GM13977 (cell line): ENCODE data around the gene GGA2.
"Not testable (repeated sequence)": the region's sequence is repeated elsewhere in the genome, so short reads cannot be mapped to it uniquely, and the experiment has no call there.

Experiments used
- DNase-seq: peaks from one replicate; pipeline ENCODE4 v3.0.0; 2012; ENCODE audit warnings: low spot score
- in situ Hi-C: fragments of 300-500 bp; cut with MboI; formaldehyde crosslinking; loops from one replicate; pipeline ENCODE4 v1.12.0; 2022; ENCODE audit warnings: low sequenced_read_pairs, low pct_unique_long_range_greater_than_20kb, mixed read lengths, inconsistent platforms; ENCODE audit not compliant: unreplicated experiment
- TF ChIP-seq, protein P1 (sequence below): IDR thresholded peaks from 2 replicates; pipeline ENCODE4 v1.5.1; 2012; ENCODE audit warnings: mild to moderate bottlenecking, control low read depth; ENCODE audit not compliant: insufficient read depth; ENCODE audit errors: extremely low read depth, missing control alignments

The GGA2 gene

DNA sequence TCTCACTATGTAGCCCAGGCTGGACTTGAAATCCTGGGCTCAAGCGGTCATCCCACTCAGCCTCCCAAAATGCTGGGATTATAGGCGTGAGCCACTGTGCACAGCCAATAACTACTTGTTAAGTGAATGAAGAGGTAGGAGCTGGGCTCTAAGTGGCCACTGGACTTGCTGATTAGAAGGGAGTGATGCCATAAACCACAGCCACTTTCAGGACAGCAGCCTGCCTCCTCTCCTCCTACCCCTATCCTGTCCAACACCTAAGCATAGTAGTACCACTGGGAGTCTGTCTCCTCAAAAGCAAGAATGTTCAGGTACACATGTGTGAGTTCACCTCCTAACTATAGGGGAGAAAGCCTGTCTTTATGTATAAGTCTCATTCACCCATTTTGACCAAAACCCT, 45.1 kb downstream of the GGA2 start:
- in situ Hi-C loops = no loop called here
- DNase-seq = no peak
- TF ChIP-seq, protein P1, sequence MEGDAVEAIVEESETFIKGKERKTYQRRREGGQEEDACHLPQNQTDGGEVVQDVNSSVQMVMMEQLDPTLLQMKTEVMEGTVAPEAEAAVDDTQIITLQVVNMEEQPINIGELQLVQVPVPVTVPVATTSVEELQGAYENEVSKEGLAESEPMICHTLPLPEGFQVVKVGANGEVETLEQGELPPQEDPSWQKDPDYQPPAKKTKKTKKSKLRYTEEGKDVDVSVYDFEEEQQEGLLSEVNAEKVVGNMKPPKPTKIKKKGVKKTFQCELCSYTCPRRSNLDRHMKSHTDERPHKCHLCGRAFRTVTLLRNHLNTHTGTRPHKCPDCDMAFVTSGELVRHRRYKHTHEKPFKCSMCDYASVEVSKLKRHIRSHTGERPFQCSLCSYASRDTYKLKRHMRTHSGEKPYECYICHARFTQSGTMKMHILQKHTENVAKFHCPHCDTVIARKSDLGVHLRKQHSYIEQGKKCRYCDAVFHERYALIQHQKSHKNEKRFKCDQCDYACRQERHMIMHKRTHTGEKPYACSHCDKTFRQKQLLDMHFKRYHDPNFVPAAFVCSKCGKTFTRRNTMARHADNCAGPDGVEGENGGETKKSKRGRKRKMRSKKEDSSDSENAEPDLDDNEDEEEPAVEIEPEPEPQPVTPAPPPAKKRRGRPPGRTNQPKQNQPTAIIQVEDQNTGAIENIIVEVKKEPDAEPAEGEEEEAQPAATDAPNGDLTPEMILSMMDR = no peak

DNA sequence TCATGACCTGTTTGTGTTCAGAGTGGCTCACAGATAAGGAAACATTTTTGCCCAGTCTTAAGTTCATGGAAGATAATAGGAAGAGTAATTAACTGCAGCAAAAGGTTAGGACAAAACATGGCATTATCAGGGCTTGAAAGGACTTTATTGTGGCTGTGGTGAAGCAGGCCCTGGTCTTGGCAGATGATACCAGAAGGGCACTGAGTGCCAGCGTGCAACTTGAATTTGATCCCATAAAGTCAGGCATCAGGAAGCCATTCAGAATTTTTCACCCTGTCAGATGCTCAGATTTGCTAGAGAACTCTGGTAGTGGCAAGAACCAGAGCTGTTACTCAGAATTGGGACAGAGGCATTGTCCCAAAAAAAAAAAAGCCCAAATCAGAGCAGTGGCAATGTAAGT, 46.1 kb downstream of the GGA2 start:
- DNase-seq = no peak
- TF ChIP-seq, protein P1 = no peak
- in situ Hi-C loops = no loop called here

DNA sequence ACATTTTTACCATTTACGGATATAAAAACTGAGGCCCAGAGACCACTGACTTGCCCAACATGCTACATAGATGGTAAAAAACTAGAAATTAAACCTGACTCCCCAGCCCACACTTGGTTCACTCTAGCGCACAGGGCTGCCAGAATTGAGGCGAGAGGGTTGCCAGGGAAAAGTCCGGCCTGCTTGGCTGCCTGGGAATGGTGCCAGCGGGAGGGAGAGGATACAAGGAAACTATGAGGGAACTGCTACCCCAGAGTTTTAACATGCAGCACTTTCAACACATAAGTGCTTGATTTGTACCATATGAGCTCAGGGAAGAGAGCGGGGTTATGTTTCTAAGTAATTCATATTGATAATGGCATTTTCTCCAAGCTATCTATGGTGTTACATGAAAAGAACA, 47.3 kb downstream of the GGA2 start:
- in situ Hi-C loops, DNase-seq: not testable (repeated sequence)

DNA sequence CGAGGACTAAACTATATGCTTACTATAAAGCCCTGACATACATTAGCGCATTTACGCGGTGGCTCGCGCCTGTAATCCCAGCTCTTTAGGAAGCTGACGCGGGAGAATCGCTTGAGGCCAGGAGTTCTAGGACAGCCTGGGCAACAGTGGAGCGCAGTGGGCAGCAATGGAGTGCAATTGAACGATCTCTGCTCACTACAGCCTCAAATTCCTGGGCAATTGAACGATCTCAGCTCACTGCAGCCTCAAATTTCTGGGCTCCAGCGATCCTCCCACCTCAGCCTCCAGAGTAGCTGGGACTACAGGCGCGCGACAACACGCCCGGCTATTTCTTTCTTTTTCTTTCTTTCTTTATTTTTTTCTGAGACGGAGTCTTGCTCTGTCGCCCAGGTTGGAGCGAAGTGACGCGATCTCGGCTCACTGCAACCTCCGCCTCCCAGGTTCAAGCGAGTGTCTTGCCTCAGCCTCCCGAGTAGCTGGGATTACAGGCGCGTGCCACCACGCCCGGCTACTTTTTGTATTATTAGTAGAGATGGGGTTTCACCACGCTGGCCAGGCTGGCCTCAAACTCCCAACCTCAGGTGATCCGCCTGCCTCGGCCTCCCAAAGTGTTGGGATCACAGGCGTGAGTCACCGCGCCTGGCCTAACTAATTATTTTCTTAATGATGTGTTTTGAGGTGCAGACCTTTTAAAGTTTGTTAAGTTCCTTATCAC, 56.8 kb downstream of the GGA2 start:
- TF ChIP-seq, protein P1 = no peak
- no peak for DNase-seq
- in situ Hi-C loops = no loop called here

DNA sequence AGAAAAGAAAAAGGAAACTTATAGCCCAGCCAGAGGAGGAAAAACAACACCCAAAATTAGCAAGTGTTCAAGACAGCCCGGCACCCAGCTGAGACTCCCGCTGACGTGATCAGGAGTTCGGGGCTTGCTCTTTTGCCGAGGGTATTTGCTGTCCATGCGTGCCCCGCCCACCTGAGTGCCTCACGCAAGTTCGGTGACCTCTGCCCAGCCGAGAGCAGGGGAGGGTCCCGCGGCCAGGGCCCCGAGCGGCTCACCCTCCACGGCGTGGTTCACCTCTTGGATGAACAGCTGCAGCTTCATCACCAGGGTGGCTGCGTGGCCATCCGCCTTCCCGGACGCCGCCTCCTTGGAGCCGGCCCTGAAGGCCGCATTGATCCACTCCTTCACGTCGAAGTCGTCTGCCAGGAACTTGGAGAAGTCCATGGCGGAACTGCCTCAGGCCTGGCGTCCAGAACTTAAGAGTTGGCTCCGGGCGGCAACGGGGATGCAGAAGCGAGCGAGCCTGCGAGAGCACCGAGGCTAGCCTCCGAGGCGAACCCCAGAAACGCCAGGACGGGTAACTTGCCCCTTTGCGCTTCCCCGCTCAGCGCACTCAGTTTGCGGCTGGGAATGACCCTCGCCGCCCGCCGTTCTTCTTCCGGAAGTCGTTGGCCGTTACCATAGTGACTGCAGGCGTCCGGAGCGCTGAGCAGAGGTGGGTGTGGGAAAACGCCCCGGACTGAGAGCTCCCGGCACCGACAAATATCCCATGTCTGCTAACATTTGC, 57.5 kb downstream of the GGA2 start, which contains the start of gene COG7:
COG7 (minus strand) TSS at position 618 of the 766 bp plus-strand sequence; CDS start at position 423, 195 bp downstream.
- in situ Hi-C loops = no loop called here
- TF ChIP-seq, protein P1 = no peak
- peak; percentile 87 for DNase-seq

DNA sequence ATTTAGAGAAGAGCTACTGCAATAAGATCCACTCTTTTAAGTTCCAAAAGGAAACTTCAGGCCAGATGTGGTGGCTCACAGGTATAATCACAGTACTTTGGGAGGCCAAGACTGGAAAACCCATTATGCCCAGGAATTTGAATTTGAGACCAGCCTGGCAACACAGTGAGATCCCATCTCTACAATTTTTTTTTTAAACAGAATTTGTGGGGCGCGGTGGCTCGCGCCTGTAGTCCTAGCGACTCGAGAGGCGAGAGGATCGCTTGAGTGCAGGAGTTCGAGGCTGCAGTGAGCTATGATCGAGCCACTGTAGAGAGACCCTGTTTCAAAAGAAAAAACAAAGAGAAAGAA, 58.1 kb downstream of the GGA2 start:
- DNase-seq = no peak
- TF ChIP-seq, protein P1 = no peak
- in situ Hi-C loops = no loop called here

DNA sequence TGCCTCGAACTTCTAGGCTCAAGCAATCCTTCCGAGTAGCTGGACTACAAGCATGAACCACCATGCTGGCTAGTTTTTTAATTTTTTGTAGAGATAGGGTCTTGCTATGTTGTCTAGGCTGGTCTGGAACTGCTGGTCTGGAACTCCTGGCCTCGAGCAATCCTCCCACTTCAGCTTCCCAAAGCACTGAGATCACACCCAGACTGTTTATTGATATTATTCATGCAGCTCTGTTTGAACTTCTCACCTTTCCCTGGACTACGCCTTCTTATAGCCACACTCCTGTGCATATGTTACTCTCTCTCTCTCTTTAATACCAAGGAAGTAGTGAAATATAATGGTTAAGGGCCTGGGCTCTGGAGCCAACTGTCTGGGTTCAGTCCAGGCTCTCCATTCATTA, 61.9 kb downstream of the GGA2 start:
- no peak for DNase-seq
- TF ChIP-seq, protein P1 = no peak
- in situ Hi-C loops = no loop called here

DNA sequence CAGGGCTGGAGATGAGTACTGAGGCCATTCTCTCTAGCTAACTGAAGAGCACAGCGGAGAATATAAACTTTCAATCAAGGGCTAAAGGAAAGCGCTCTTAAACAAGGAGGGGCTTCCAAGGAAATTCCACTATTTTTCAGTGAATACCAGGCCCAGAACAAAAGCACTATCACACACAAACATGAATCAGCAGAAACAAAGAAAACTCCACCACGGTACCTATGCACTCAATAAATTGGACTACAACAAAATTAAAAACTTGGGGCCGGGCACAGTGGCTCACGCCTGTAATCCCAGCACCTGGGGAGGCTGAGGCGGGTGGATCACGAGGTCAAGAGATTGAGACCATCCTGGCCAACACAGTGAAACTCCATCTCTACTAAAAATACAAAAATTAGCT, 72.8 kb downstream of the GGA2 start:
- DNase-seq = not testable (repeated sequence)
- in situ Hi-C loops = loop anchor here (10.0 kb wide), 1 partner anchor 253 kb away; the partner anchor contains the start of gene SCNN1G
